ENCODE results near the gene CDH26.

CDH26 gene

GRCh38 chr20:60063739-60064380 is 105.6 kb downstream of the CDH26 start:
- no peak for TF ChIP-seq CTCF (IDR thresholded peaks at IDR 0.05)
